Ramos (cell line): ENCODE measurements around the gene ITGA6.

ENCODE experiments used
- in situ Hi-C: fragments of 300-500 bp; cut with MboI; formaldehyde crosslinking; loops from one replicate; pipeline ENCODE4 v1.14.3; 2022; ENCODE audit warnings: low sequenced_read_pairs; ENCODE audit not compliant: unreplicated experiment

Gene ITGA6

DNA sequence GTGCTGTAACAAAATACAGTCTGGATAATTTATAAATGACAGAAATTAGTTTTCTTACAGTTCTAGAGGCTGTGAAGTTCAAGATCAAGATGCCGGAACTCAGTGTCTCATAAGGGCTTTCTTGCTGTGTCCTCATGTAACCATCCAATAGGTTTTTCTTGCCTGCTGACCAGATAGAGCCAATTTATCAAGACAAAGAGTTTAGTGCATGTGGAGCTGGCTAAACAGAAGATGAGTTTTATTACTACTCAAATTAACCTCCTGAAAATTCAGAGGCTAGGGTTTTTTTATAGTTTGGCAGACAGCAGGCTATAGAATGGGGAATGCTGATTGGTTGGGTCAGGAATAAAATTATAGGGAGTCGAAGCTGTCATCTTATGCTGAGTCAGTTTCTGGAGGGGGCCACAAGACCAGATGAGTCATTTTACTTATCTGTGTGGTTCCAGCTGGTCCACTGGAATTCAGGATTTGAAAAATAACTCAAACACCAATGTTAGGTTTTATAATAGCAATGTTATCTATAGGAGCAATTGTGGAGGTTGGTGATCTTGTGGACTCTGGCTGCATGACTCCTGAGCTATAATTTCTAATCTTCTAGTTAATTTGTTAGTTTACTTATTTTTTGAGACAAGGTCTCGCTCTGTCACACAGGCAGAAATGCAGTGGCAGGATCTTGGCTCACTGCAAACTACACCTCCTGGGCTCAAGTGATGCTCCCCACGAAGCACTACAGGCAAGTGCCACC is 125.3 kb downstream of the ITGA6 start:
- in situ Hi-C loops: no loop called here

DNA sequence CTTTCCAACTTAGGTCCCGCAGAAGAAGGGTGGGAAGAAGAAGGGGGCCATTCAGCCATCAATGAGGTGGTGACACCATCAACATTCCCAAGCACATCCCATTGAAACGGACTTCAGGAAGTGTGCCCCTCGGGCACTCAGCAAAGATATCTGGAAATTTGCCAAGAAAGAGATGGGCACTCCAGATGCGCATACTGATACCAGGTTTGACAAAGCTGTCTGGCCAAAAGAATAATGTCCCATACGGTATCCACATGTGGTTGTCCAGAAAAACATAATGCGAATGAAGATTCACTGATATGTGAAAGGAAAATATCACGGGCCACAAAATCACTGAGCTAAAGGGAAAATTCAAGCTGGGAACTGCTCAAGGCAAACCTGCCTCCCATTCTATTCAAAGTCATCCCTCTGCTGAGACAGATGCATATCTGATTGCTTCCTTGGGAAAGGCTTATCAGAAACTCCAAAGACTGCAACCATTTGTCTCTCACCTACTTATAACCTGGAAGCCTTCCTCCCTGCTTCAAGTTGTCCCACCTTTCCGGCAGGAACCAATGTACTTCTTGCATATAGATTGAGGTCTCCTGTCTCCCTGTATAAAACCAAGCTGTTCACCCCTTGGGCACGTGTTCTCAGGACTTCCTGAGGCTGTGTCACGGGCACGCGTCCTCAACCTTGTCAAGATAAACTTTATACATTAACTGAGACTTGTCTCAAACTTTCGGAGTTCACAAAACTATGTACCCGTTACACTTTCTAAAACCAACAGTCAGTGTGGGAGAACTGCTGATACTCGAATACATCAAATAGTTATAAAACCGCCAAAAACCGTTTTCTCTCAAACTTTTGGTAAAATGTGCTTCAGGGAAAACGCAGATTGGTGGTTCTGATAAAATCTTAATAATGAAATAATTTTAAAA is 127.2 kb downstream of the ITGA6 start:
- in situ Hi-C loops: no loop called here

DNA sequence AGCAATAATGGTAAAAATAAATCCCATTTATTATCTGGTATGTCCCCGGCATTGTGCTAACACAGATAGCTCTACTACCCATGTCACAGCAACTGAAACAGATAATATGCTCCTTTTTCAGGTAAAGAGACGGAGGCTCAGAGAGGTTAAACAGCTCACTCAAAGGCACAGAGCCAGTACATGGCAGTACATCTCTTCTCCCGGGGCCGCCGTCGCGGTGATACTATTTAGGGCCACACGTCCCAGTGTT is 127.8 kb downstream of the ITGA6 start:
- in situ Hi-C loops: no loop called here
